ENCODE measurements around the gene SLC51B.
"Not testable (repeated sequence)": the region's sequence is repeated elsewhere in the genome, so short reads cannot be mapped to it uniquely, and the experiment has no call there.

Gene SLC51B

GRCh38 chr15:65099801-65100200 lies 54.6 kb downstream of the SLC51B start:
- not testable (repeated sequence) for DNase-seq (ENCODE audit: low read depth)

- no peak for DNase-seq (ENCODE audit: low read depth)
Measured at GRCh38 chr15:65100442-65100841, 55.3 kb downstream of the SLC51B start.

- DNase-seq (ENCODE audit: low read depth) = no peak
Measured at GRCh38 chr15:65101411-65101890, 56.3 kb downstream of the SLC51B start.

GRCh38 chr15:65101891-65102708 lies 56.9 kb downstream of the SLC51B start:
- no peak for DNase-seq (ENCODE audit: low read depth)

GRCh38 chr15:65102912-65103311 lies 57.7 kb downstream of the SLC51B start:
- no peak for DNase-seq (ENCODE audit: low read depth)
